ENCODE results near the gene VPS39.

Gene VPS39

GRCh38 chr15:42157981-42158765, 49.9 kb downstream of the VPS39 start:
- peak; percentile 34 for DNase-seq

- no peak for DNase-seq
Measured at GRCh38 chr15:42157381-42157780, 50.7 kb downstream of the VPS39 start.

GRCh38 chr15:42156243-42156922, 51.7 kb downstream of the VPS39 start, which contains the start of gene PLA2G4F:
TSS of gene PLA2G4F (minus strand) at chr15:42156636. CDS start at chr15:42156549, 87 bp downstream.
- DNase-seq = peak; percentile 43

GRCh38 chr15:42155546-42156242, 52.4 kb downstream of the VPS39 start:
- no peak for DNase-seq

- no peak for DNase-seq
Measured at GRCh38 chr15:42154956-42155355, 53.1 kb downstream of the VPS39 start.

GRCh38 chr15:42154212-42154941, 53.7 kb downstream of the VPS39 start:
- no peak for DNase-seq

- no peak for DNase-seq
Measured at GRCh38 chr15:42153874-42154211, 54.3 kb downstream of the VPS39 start.

GRCh38 chr15:42152921-42153698, 55.0 kb downstream of the VPS39 start:
- no peak for DNase-seq

- DNase-seq = no peak
Measured at GRCh38 chr15:42152196-42152920, 55.7 kb downstream of the VPS39 start.

- DNase-seq = no peak
Measured at GRCh38 chr15:42151736-42152135, 56.4 kb downstream of the VPS39 start.

- DNase-seq = no peak
Measured at GRCh38 chr15:42151141-42151561, 57.0 kb downstream of the VPS39 start.

GRCh38 chr15:42150219-42150970, 57.7 kb downstream of the VPS39 start:
- DNase-seq = no peak

- DNase-seq = no peak
Measured at GRCh38 chr15:42149493-42150218, 58.4 kb downstream of the VPS39 start.

- DNase-seq = no peak
Measured at GRCh38 chr15:42148808-42149492, 59.2 kb downstream of the VPS39 start.

GRCh38 chr15:42147431-42147735, 60.7 kb downstream of the VPS39 start:
- no peak for DNase-seq

- no peak for DNase-seq
Measured at GRCh38 chr15:42146551-42147430, 61.3 kb downstream of the VPS39 start.

- DNase-seq = no peak
Measured at GRCh38 chr15:42145546-42146455, 62.3 kb downstream of the VPS39 start.
